ENCODE results near the gene MDFI.
A peak's percentile ranks its signal among the peaks of the same experiment; 100 is the strongest.

MDFI gene, protein sequence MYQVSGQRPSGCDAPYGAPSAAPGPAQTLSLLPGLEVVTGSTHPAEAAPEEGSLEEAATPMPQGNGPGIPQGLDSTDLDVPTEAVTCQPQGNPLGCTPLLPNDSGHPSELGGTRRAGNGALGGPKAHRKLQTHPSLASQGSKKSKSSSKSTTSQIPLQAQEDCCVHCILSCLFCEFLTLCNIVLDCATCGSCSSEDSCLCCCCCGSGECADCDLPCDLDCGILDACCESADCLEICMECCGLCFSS

DNA sequence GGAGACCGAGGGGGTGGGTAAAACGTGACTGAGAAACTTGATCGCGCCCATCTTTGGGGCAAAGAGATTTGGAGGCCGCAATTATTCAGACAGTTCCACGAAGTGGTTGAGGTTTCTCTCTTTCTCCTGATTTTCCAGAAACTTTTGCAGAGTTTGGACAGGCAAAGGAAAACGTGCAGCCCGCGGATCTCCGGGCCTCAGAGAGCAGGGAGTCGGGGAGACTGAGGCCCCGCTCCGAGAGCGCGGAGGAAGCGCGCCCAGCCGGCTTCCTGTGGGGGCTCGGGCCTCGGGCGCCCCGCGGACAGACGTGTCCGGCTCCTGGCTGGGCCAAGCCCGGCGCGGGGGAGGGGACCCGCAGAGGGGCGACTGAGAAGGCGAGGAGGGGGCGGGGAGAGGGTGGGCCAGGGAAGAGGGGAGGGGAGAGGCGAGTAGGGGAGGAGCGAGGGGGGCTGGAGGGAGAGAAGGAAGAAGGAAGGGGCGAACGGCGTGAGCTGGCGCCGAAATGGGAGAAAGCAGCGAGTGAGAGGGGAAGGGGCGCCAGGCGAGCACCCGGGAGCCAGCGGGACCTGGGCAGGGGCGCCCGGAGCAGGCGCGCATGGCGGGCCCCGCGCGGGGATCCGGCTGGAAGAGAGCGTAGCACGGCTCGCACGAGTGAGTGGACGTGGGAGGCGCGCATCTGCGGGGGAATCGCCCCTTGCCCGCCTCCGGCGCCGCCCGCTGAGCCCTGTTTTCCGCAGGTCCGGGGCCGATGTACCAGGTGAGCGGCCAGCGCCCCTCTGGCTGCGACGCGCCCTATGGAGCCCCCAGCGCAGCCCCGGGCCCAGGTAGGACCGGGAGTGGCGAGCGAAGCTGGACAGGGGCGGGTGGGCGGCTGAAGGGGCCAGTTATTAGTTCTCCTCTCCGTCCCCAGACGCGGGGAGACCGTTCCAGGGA is at the start of gene MDFI:
MDFI (plus strand) TSS at position 467 of the 933 bp plus-strand sequence; CDS start at position 749, 282 bp downstream.
- no peak for FAIRE-seq

GRCh38 chr6:41589223-41589622 is 49.0 kb upstream of the MDFI start:
- no peak for FAIRE-seq

DNA sequence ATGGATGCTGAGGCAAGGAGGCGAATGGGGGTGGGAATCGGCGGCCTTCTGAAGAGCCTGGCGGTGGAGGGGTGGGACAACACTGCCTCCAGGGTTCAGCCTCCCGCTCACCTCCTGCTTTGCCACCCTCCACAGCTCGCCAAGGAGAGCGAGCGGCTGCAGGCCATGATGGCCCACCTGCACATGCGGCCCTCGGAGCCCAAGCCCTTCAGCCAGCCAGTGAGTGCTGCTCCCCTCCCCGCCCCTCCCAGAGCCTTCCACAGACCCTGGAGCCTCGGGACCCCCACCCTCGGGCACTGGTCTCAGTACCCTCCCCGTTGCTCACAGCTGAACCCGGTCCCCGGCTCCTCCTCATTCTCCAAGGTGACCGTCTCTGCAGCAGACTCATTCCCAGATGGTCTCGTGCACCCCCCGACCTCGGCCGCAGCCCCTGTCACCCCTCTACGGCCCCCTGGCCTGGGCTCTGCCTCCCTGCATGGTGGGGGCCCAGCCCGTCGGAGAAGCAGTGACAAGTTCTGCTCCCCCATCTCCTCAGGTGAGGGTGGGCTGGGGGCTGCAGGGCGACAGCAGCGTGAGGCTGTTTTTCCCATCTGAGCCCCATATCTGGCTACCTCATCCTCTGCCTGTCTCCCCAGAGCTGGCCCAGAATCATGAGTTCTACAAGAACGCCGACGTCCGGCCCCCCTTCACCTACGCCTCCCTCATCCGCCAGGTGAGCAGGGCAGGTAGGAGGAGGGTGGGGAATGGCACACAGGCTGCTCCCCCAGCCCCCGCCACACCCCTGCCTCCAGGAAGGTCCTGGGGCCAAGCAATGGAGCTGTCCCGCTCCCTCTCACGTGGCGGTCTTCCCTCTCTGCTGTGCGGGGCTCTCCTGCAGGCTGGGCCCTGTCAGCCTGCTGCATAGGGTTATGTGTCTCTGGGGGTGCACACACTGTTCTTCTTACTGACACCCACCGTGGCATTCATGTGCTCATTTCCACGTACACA is 48.3 kb upstream of the MDFI start:
- no peak for FAIRE-seq

- no peak for FAIRE-seq
Observed at GRCh38 chr6:41591122-41591521, 47.1 kb upstream of the MDFI start.

- FAIRE-seq: peak; percentile 40
Observed at GRCh38 chr6:41591859-41592502, 46.3 kb upstream of the MDFI start.

DNA sequence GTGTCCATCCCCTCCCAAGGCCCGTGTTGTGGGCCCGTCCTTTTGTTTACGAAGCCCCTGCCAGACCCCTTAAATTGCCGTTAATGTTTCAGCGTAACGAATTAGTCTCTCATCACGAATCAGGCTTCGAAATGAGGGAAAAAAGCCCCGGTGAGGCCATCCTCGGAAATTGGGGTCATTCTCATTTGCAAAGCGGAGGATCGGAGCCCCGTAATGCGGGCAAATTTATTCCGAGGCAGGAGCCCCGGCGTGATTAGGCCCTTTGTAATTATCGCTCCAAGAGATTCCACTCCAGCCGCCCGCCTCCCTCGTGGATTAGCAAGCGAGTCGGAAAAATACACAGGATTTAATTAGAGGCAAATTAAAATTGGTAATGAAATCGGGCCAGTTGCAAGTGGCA is 44.9 kb upstream of the MDFI start:
- FAIRE-seq: no peak

GRCh38 chr6:41593839-41594238 is 44.4 kb upstream of the MDFI start:
- no peak for FAIRE-seq

GRCh38 chr6:41594326-41594725 is 43.9 kb upstream of the MDFI start:
- FAIRE-seq: no peak

GRCh38 chr6:41594766-41595165 is 43.5 kb upstream of the MDFI start:
- no peak for FAIRE-seq

GRCh38 chr6:41595166-41595565 is 43.1 kb upstream of the MDFI start:
- no peak for FAIRE-seq

DNA sequence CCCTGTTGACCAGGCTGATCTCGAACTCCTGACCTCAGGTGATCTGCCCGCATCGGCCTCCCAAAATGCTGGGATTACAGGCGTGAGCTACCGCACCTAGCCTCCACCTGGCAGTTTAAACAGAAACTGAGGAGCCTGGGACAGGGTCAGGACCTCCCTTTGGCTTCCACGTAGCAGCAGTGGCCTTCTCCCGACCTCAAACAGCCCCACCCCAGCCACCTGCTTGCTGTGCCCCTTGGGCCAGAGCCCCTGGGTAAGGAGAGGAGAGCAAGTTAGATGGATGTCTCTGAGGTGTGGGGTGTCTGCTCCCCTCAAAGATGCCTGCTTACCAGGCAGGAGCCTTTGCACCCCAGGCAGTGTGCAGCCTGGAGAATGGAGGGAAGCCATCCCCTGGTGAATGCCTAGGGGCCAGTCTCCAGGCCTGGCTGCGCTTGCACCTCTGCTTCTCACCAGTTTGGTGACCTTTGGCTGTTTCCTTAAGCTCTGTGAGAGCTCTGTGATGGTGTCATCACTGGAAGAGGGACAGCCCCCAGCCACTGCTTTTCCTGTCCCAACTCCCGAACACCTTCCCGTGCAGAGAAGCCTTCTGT is 42.1 kb upstream of the MDFI start:
- FAIRE-seq: no peak

DNA sequence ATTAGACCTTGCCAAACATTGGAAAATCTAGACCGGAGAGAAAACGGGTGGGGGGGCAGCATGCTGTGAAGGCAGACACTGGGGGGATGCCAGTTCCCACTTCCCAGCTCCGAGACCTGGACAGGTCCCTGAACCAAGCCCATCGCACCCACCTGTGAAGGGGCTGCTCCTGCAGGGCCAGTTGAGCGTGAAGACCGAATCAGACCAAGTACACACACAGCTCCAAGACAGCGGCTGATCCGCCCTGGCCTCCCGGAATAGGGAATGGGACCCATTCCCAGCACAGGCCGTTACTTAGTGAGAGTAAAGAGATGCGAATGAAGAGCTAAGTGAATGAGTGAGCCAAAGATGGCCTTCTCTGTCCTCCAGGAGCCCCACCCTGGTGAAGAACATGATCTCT is 41.5 kb upstream of the MDFI start:
- FAIRE-seq: no peak

- no peak for FAIRE-seq
Observed at GRCh38 chr6:41597246-41598000, 40.8 kb upstream of the MDFI start.

- FAIRE-seq: no peak
Observed at GRCh38 chr6:41598670-41599014, 39.6 kb upstream of the MDFI start.

GRCh38 chr6:41599015-41599851 is 39.0 kb upstream of the MDFI start:
- FAIRE-seq: no peak

DNA sequence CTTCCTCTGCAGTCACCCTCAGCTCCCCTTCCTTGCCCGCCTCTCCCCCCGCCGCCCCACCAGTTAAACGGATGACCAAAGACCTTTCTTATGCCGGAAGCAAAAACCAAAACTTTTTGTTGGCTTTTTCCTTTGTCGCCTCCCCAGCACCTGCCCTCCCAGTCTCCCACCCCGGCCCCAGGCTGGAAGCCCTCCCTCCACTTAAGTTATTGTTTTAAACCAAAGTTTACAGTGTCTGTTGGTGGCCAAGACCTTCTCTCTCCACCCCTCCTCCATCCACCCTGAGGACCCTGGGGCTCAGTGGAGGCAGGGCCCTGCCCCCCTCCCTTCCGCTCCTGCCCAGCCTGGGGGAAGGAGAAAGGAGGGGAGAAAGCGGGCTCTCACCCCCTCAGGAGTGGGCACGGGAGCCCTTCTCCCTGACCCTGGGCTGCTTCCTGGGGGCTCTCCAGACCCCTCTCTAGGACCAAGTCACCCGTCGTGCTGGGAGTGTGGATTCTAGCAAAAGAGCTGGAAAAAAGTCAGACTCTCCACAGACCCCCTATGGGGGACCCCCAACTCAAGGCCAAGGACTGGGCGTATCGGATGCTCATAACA is 38.3 kb upstream of the MDFI start:
- FAIRE-seq: no peak

DNA sequence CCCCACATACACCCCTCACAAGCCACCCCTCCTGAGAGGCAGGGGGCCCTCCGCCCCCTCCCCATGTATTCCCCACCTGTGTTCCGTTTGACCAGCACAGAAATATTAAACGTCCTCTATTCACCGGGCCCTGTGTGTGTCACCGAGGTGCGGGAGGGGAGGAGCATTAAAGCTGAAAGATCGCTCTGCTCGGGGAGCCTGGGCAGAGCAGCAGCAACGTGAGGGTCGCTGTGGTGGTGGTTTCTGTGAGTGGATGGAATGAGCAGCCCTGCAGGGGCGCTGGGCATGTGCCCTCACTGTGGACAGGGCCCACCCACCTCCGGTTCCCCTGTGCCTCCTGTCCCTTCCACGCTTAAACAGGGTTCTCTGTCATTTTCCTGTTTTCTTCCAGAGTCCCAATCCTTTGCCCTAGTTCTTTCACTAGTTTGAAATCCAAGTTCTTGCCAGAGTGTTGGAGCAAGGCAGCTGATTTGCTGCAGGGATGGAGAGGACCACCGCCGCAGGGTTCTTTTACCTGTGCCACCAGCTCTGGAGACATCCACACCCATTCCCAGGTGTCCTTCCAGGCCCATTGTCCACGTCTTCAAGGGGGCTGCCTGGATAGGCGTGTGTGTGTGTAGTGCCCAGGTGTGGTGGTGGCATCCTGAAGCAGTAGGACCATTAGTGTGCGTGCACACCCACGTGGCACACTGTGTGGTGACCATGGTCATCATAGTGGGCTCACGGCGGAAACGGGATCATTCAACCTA is 37.6 kb upstream of the MDFI start:
- FAIRE-seq: no peak

DNA sequence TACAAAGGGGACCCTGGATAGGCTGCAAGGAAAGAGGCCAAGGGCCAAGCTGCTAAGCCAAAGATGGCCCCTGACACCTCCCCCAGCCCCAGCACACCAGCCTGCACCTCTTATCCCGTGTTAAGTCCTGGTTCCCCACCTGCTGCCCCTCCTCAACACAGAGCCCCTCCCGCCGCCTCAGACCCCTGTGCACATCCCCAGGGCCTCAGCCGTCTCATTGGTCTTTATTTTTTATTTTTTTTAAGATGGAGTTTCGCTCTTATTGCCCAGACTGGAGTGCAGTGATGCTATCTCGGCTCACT is 37.1 kb upstream of the MDFI start:
- FAIRE-seq: no peak

DNA sequence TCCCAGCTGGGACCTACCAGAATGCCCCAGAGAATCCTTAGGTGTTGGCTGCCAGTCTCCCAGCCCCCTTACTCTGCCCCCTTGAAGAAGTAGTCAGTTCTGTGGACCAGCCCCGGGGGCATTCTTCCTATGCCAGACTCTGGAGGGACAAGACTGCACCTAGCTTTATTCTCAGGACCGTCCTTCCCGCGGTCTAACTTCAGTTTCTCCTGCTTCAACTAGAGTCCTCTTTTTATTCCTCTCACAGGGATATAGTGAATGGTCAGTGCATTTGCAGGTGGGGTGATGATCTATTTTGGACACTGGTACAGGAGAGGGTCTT is 35.9 kb upstream of the MDFI start:
- no peak for FAIRE-seq
